ENCODE measurements around the gene CMTR1. TPM values are rescaled to one million over a fixed set of nuclear protein-coding genes. Genes with fewer than 3 reads are reported as not detected.

CMTR1 gene
- total and polyA plus RNA-seq, 2 of the 13 experiments (the other 11 are each of a cell fraction or from before 2014, with no cell fraction given) = 19.7 to 55.2 TPM

GRCh38 chr6:37432916-37433656, at the start of gene CMTR1 (continued):
- TF ChIP-seq ZZZ3 (CRISPR knock-in tag; IDR thresholded peaks at IDR 0.05; ENCODE audit: borderline replicate concordance) (peak; percentile 90), SIN3A (IDR thresholded peaks at IDR 0.05; ENCODE audit: borderline replicate concordance, low read depth, low read length) (peak; percentile 93; the same call in 1 of the 2 replicates), RFX1 (IDR thresholded peaks at IDR 0.05) (no peak), YY1 (IDR thresholded peaks at IDR 0.05; ENCODE audit: insufficient read depth, insufficient replicate concordance, low read depth, low read length) (peak; percentile 76), ZNF598 (CRISPR knock-in tag; IDR thresholded peaks at IDR 0.05; ENCODE audit: borderline replicate concordance) (peak; percentile 84; the same call in 1 of the 2 replicates), ZFP90 (CRISPR knock-in tag; IDR thresholded peaks at IDR 0.05; ENCODE audit: borderline replicate concordance) (no peak; the same call in 1 of the 2 replicates), KDM5A (IDR thresholded peaks at IDR 0.05; ENCODE audit: borderline replicate concordance, low read length) (peak; percentile 98), ZNF350 (CRISPR knock-in tag; IDR thresholded peaks at IDR 0.05; ENCODE audit: borderline replicate concordance, low read depth) (peak; percentile 87), ADNP (CRISPR knock-in tag; IDR thresholded peaks at IDR 0.05) (no peak), AGO2 (optimal IDR thresholded peaks at IDR 0.05; ENCODE audit: low read depth, low read length) (peak; percentile 54), ZNF850 (CRISPR knock-in tag; conservative IDR thresholded peaks at IDR 0.05) (no peak), FOSL2 (CRISPR knock-in tag; IDR thresholded peaks at IDR 0.05) (peak; percentile 63), JUND (CRISPR knock-in tag; IDR thresholded peaks at IDR 0.05) (peak; percentile 58; the same call in 1 of the 2 replicates), MAX (IDR thresholded peaks at IDR 0.05) (peak; percentile 87), DMAP1 (CRISPR knock-in tag; IDR thresholded peaks at IDR 0.05) (peak; percentile 84; the same call in 1 of the 2 replicates), ERF (CRISPR knock-in tag; IDR thresholded peaks at IDR 0.05) (peak; percentile 93), ETV5 (CRISPR knock-in tag; IDR thresholded peaks at IDR 0.05; ENCODE audit: borderline replicate concordance) (peak; percentile 43; the same call in 1 of the 2 replicates), ATF1 (CRISPR knock-in tag; IDR thresholded peaks at IDR 0.05) (peak; percentile 97), ZNF317 (CRISPR knock-in tag; IDR thresholded peaks at IDR 0.05) (peak; percentile 22; the same call in 1 of the 2 replicates), PHF5A (CRISPR knock-in tag; IDR thresholded peaks at IDR 0.05; ENCODE audit: low read depth, unreplicated experiment) (no peak), ZFP91 (CRISPR knock-in tag; IDR thresholded peaks at IDR 0.05; ENCODE audit: borderline replicate concordance) (peak; percentile 95), ZNF501 (CRISPR knock-in tag; IDR thresholded peaks at IDR 0.05) (peak; percentile 97), ZNF709 (CRISPR knock-in tag; IDR thresholded peaks at IDR 0.05) (peak; percentile 76), KLF9 (CRISPR knock-in tag; IDR thresholded peaks at IDR 0.05; ENCODE audit: low read depth) (0 out of 2 replicates have a peak, but pooled peaks have one; percentile 23), ZNF549 (CRISPR knock-in tag; IDR thresholded peaks at IDR 0.05) (no peak), THAP11 (CRISPR knock-in tag; IDR thresholded peaks at IDR 0.05) (peak; percentile 94), SIX1 (CRISPR knock-in tag; IDR thresholded peaks at IDR 0.05; ENCODE audit: borderline replicate concordance) (no peak)
- TF ChIP-seq, protein P1, sequence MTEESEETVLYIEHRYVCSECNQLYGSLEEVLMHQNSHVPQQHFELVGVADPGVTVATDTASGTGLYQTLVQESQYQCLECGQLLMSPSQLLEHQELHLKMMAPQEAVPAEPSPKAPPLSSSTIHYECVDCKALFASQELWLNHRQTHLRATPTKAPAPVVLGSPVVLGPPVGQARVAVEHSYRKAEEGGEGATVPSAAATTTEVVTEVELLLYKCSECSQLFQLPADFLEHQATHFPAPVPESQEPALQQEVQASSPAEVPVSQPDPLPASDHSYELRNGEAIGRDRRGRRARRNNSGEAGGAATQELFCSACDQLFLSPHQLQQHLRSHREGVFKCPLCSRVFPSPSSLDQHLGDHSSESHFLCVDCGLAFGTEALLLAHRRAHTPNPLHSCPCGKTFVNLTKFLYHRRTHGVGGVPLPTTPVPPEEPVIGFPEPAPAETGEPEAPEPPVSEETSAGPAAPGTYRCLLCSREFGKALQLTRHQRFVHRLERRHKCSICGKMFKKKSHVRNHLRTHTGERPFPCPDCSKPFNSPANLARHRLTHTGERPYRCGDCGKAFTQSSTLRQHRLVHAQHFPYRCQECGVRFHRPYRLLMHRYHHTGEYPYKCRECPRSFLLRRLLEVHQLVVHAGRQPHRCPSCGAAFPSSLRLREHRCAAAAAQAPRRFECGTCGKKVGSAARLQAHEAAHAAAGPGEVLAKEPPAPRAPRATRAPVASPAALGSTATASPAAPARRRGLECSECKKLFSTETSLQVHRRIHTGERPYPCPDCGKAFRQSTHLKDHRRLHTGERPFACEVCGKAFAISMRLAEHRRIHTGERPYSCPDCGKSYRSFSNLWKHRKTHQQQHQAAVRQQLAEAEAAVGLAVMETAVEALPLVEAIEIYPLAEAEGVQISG (CRISPR knock-in tag; IDR thresholded peaks at IDR 0.05) = peak; percentile 94

Data from HepG2 (cell line).